ENCODE measurements around the gene PDK1.

DNA sequence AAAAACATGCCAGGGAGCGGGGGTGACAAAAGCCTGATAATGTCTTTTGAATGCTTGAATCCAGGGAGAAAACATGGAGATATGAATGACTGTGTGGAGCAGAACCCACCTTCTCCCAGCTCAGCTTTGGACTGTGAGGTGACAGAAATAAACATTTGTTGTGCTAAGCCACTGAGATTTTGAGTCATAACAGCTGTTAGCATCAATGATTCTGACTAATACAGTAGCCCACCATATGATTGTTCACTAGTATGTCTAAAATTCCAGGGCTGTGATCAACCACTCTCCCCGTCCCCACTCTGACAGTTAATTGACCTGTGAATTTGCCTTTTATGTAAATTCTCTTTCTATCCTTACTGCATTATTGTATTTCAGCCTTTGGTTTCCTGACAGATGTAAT lies 69.1 kb downstream of the PDK1 start:
- no peak for TF ChIP-seq L3MBTL2 (conservative IDR thresholded peaks at IDR 0.05)
- no peak for TF ChIP-seq TARDBP (IDR thresholded peaks at IDR 0.05)
- TF ChIP-seq ARNT (IDR thresholded peaks at IDR 0.05): no peak
- TF ChIP-seq CTBP1 (IDR thresholded peaks at IDR 0.05; ENCODE audit: borderline replicate concordance): no peak
- TF ChIP-seq FOXK2 (IDR thresholded peaks at IDR 0.05): no peak
- TF ChIP-seq SUZ12 (IDR thresholded peaks at IDR 0.05): no peak
- TF ChIP-seq ZNF384 (IDR thresholded peaks at IDR 0.05): no peak
- no peak for TF ChIP-seq SP1 (IDR thresholded peaks at IDR 0.05)
- no peak for TF ChIP-seq HDGF (IDR thresholded peaks at IDR 0.05; ENCODE audit: borderline replicate concordance)
- no peak for TF ChIP-seq BHLHE40 (IDR thresholded peaks at IDR 0.05; ENCODE audit: borderline replicate concordance)
- no peak for TF ChIP-seq FOXA1 (IDR thresholded peaks at IDR 0.05)
- TF ChIP-seq NFRKB (IDR thresholded peaks at IDR 0.05): no peak
- no peak for TF ChIP-seq FOXM1 (IDR thresholded peaks at IDR 0.05; ENCODE audit: borderline replicate concordance)
